ENCODE measurements around the gene SNX21. TPM values are rescaled to one million over a fixed set of nuclear protein-coding genes. Genes with fewer than 3 reads are reported as not detected.

Gene SNX21
- total and polyA plus RNA-seq, 2 experiments from 2014 or later, result 50.9 to 88.4 TPM

- Histone ChIP-seq H3K4me1 (ENCODE audit: insufficient read depth) (peaks cover 14% of the 10 kb centered on the region), H3F3A (ENCODE audit: insufficient read depth) (peaks cover 22% of the 10 kb centered on the region), H4K20me1 (ENCODE audit: insufficient read depth) (no peaks in the 10 kb centered on the region), H3K27me3 (replicated peaks; ENCODE audit: insufficient read depth) (no peaks in the 10 kb centered on the region), H3K4me2 (ENCODE audit: unreplicated experiment) (peak overlapping the region; percentile 39), H3K27ac (peak overlapping the region; percentile 66), H3K36me3 (ENCODE audit: low read depth) (no peaks in the 10 kb centered on the region), H3K9me3 (ENCODE audit: low read depth) (no peaks in the 10 kb centered on the region), H3K9me2 (ENCODE audit: insufficient read depth) (no peaks in the 10 kb centered on the region), H3K9ac (no peak overlapping the region), H2AFZ (0 out of 2 replicates have a peak overlapping the region, but pooled peaks have one; percentile 12), H3K79me2 (ENCODE audit: insufficient read depth) (peaks cover 26% of the 10 kb centered on the region), H3K4me3 (no peak overlapping the region)
- DNase-seq, result no peak
- in situ Hi-C loops (cut with MboI), result no loop called here
- no peak for TF ChIP-seq EZH2 (IDR thresholded peaks at IDR 0.05; ENCODE audit: insufficient read depth, poor library complexity, severe bottlenecking)
- no peak for TF ChIP-seq EZH2phosphoT487 (IDR thresholded peaks at IDR 0.05; ENCODE audit: insufficient read depth, low read depth)
- 70 to 72% methylated on average over 3 of the region's 3 CpGs for WGBS, 2 experiments (ENCODE audit: low coverage in 1 of 2, low lambda C conversion rate in 2 of 2, missing lambda C conversion rate in 2 of 2)
Observed at GRCh38 chr20:45818239-45818638, 15.4 kb upstream of the SNX21 start.

- no peak overlapping the region for H3K27ac ChIP-seq
- no peak overlapping the region for H3K9ac ChIP-seq
- TF ChIP-seq EZH2phosphoT487 (IDR thresholded peaks at IDR 0.05; ENCODE audit: insufficient read depth, low read depth), result no peak
- TF ChIP-seq EZH2 (IDR thresholded peaks at IDR 0.05; ENCODE audit: insufficient read depth, poor library complexity, severe bottlenecking), result no peak
- no peaks in the 10 kb centered on the region for H3K9me3 ChIP-seq (ENCODE audit: low read depth)
- peaks cover 14% of the 10 kb centered on the region for H3K4me1 ChIP-seq (ENCODE audit: insufficient read depth)
- no peak overlapping the region for H2AFZ ChIP-seq
- H3K79me2 ChIP-seq (ENCODE audit: insufficient read depth), result peaks cover 16% of the 10 kb centered on the region
- no peaks in the 10 kb centered on the region for H3K36me3 ChIP-seq (ENCODE audit: low read depth)
- H4K20me1 ChIP-seq (ENCODE audit: insufficient read depth), result no peaks in the 10 kb centered on the region
- WGBS, 2 experiments (ENCODE audit: low coverage in 1 of 2, low lambda C conversion rate in 2 of 2, missing lambda C conversion rate in 2 of 2), result 91 to 95% methylated on average over 4 of the region's 4 CpGs
- no peak overlapping the region for H3K4me3 ChIP-seq
- H3K27me3 ChIP-seq (replicated peaks; ENCODE audit: insufficient read depth), result no peaks in the 10 kb centered on the region
- in situ Hi-C loops (cut with MboI), result no loop called here
- DNase-seq, result no peak
- no peak overlapping the region for H3K4me2 ChIP-seq (ENCODE audit: unreplicated experiment)
- peaks cover 22% of the 10 kb centered on the region for H3F3A ChIP-seq (ENCODE audit: insufficient read depth)
- no peaks in the 10 kb centered on the region for H3K9me2 ChIP-seq (ENCODE audit: insufficient read depth)
Observed at GRCh38 chr20:45819466-45819865, 14.1 kb upstream of the SNX21 start.

- Histone ChIP-seq H4K20me1 (ENCODE audit: insufficient read depth) (no peaks in the 10 kb centered on the region), H3K4me1 (ENCODE audit: insufficient read depth) (peaks cover 25% of the 10 kb centered on the region), H3K9ac (no peak overlapping the region), H3K9me3 (ENCODE audit: low read depth) (no peaks in the 10 kb centered on the region), H3K4me2 (ENCODE audit: unreplicated experiment) (no peak overlapping the region), H3K79me2 (ENCODE audit: insufficient read depth) (no peaks in the 10 kb centered on the region), H3K36me3 (ENCODE audit: low read depth) (no peaks in the 10 kb centered on the region), H2AFZ (no peak overlapping the region), H3K27ac (no peak overlapping the region), H3K9me2 (ENCODE audit: insufficient read depth) (no peaks in the 10 kb centered on the region), H3K4me3 (no peak overlapping the region), H3F3A (ENCODE audit: insufficient read depth) (peaks cover 26% of the 10 kb centered on the region; the same call in 1 of the 2 replicates), H3K27me3 (replicated peaks; ENCODE audit: insufficient read depth) (no peaks in the 10 kb centered on the region)
- WGBS, 2 experiments (ENCODE audit: low coverage in 1 of 2, low lambda C conversion rate in 2 of 2, missing lambda C conversion rate in 2 of 2), result 89% methylated on average over 2 of the region's 2 CpGs
- no peak for DNase-seq
- in situ Hi-C loops (cut with MboI), result loop anchor here (10.0 kb wide), 1 partner anchor 133 kb away; no protein-coding TSS in a partner anchor
- TF ChIP-seq EZH2phosphoT487 (IDR thresholded peaks at IDR 0.05; ENCODE audit: insufficient read depth, low read depth) (no peak), EZH2 (IDR thresholded peaks at IDR 0.05; ENCODE audit: insufficient read depth, poor library complexity, severe bottlenecking) (no peak)
Observed at GRCh38 chr20:45821947-45822346, 11.7 kb upstream of the SNX21 start.

GRCh38 chr20:45822857-45823256 lies 10.7 kb upstream of the SNX21 start:
- peak; percentile 75 for DNase-seq
- no peak overlapping the region for H3K9ac ChIP-seq
- 8% methylated on average over 21 to 24 of the region's 24 CpGs for WGBS, 2 experiments (ENCODE audit: low coverage in 1 of 2, low lambda C conversion rate in 2 of 2, missing lambda C conversion rate in 2 of 2)
- H3K4me3 ChIP-seq, result 0 out of 2 replicates have a peak overlapping the region, but pooled peaks have one; percentile 30
- H2AFZ ChIP-seq, result 0 out of 2 replicates have a peak overlapping the region, but pooled peaks have one; percentile 37
- peaks cover 17% of the 10 kb centered on the region; the same call in 1 of the 2 replicates for H3F3A ChIP-seq (ENCODE audit: insufficient read depth)
- no peaks in the 10 kb centered on the region for H3K36me3 ChIP-seq (ENCODE audit: low read depth)
- no peak overlapping the region for H3K27ac ChIP-seq
- in situ Hi-C loops (cut with MboI), result loop anchor here (10.0 kb wide), 1 partner anchor 132 kb away; no protein-coding TSS in a partner anchor
- H3K27me3 ChIP-seq (replicated peaks; ENCODE audit: insufficient read depth), result no peaks in the 10 kb centered on the region
- H3K79me2 ChIP-seq (ENCODE audit: insufficient read depth), result no peaks in the 10 kb centered on the region
- H4K20me1 ChIP-seq (ENCODE audit: insufficient read depth), result no peaks in the 10 kb centered on the region
- no peaks in the 10 kb centered on the region for H3K9me3 ChIP-seq (ENCODE audit: low read depth)
- peak overlapping the region; percentile 43 for H3K4me2 ChIP-seq (ENCODE audit: unreplicated experiment)
- H3K9me2 ChIP-seq (ENCODE audit: insufficient read depth), result no peaks in the 10 kb centered on the region
- peaks cover 16% of the 10 kb centered on the region for H3K4me1 ChIP-seq (ENCODE audit: insufficient read depth)
- TF ChIP-seq EZH2phosphoT487 (IDR thresholded peaks at IDR 0.05; ENCODE audit: insufficient read depth, low read depth), result no peak
- no peak for TF ChIP-seq EZH2 (IDR thresholded peaks at IDR 0.05; ENCODE audit: insufficient read depth, poor library complexity, severe bottlenecking)

Measured in GM23248 (cell line).